Measurements from ENCODE around the gene TRMT10B.

DNA sequence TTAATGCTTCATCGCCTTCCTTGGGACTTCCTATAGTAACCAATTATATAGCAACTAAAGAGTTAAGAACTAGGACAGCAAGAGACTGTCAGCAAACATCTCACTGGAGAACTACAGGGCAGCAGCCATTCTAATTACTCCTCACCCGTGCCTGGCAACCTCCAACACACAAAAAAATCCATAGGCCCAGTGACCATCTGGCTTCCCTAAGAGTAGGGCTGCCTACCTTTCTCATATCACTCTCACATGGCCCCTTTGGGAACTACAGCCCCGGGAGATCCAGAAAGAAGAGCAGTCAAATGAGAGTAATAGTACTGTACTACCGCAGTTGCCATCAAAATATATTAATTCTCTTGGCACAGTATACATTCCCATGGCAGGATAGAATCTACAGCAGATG lies 52.7 kb downstream of the TRMT10B start:
- TF ChIP-seq, protein P1, sequence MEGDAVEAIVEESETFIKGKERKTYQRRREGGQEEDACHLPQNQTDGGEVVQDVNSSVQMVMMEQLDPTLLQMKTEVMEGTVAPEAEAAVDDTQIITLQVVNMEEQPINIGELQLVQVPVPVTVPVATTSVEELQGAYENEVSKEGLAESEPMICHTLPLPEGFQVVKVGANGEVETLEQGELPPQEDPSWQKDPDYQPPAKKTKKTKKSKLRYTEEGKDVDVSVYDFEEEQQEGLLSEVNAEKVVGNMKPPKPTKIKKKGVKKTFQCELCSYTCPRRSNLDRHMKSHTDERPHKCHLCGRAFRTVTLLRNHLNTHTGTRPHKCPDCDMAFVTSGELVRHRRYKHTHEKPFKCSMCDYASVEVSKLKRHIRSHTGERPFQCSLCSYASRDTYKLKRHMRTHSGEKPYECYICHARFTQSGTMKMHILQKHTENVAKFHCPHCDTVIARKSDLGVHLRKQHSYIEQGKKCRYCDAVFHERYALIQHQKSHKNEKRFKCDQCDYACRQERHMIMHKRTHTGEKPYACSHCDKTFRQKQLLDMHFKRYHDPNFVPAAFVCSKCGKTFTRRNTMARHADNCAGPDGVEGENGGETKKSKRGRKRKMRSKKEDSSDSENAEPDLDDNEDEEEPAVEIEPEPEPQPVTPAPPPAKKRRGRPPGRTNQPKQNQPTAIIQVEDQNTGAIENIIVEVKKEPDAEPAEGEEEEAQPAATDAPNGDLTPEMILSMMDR (IDR thresholded peaks at IDR 0.05; ENCODE audit: low read depth, low read length) = no peak
- no peak for TF ChIP-seq EZH2phosphoT487 (IDR thresholded peaks at IDR 0.05; ENCODE audit: low read depth)
